Glomerular endothelial cell (primary cell): ENCODE measurements around the gene DPH1. TPM values are rescaled to one million over a fixed set of nuclear protein-coding genes. Genes with fewer than 3 reads are reported as not detected.

Source experiments
- DNase-seq: peaks from one replicate; pipeline ENCODE4 v3.0.0-alpha.2; 2011; ENCODE audit warnings: low read depth, low spot score; ENCODE audit errors: extremely low read depth
- total RNA-seq: library from RNA; depleted of rRNA; stranded (reverse); fragments of >200 nt; gene quantifications from 2 replicates; pipeline ENCODE4 v1.2.3, GENCODE V29; 2015

Gene DPH1
- total RNA-seq, 1 donor from 2014 or later, result 25.4 TPM

DNA sequence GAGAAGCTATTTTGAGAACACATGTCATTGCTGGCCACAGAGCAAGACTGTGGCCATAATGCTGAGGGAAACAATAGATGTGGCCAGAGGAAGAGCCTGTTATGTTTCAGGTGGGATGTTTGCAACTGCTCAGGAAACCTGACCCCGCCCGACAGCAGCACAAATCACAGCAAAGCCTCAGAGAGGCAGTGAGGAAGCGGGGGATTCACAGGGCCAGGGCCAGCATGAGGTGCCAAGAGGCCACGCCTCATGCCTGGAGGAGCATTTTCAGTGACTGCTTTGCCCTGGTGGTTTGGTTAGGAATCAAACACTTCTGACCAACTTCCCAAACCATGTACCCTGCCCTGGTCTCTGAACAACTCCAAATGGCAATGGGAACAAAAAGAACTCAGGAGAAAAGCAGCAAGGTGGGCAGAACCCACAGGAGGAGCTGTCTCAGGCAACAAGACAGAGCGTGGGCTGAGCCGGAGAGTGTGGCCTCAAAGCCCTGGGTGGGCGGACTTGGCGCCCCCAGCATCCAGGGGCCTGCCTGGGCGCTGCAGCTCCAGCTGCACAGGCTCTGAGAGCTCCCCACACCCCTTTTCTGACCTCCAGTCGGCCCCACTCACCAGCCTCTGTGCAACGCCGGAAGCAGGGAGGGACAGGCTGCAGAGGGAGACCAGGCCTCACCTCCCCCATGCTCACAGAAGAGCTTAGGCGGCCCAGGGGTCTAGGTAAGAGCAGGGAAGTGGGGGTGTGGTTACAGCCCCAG is 45.6 kb downstream of the DPH1 start:
- DNase-seq, result no peak

DNA sequence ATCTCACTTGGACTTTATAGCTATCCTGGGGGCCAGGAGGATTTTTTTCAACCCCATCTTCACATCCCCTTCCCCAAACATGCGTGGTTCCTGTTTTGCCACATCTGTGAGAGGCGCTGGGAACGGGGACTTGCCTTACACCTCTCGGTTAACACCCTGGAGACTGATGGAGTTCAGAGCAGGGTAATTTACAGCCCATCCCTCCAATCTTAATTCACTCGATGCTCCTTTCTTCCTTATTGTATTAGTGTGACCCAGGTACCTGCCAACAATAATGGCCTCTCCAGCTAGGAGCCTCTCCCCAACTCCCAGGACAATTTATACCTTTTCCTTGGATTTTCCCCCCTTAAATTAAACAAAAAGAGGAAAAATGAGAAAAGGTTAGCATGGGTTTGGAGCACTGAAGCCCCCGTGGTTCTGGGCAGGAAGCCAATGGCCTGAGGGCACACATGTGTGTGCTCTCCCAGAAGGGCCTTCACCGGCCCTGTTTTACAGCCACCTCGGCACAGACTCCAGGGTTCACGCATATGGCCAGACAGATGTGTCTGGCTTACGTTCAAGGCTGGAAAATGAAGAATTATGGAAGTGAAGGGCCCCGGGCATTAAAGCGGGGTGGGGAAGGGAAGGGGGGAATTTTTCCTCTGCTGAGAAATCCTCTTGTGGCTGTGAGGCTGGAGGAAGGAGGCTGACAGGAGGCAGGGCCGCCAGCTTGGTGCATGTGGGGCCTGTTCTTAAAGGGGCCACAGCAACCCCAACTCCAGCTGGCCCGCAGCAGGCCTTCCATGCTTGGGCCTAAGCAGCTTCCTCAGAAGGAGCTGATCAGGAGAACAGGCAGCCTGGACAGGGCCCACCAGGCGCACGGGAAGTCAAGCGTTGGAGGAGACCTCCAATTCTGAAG is 46.4 kb downstream of the DPH1 start:
- no peak for DNase-seq

DNA sequence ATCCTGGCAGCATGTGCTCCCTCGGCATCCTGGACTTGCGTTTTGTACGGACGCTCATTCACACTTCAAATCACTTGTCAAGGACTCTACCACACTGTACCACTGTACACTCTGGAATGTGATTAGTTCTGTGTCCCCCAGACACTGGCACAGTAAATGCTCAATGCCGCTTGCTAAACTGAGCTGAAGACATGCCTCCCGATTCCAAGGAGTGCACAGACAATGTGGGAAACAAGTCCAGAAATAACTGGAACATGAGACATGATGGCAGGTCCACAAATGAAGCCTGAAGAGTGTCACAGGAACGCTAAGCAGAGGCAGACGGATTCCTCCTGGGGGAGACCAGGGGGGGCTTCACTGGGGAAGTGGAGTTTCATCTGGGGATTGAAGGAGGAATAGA is 47.1 kb downstream of the DPH1 start:
- DNase-seq, result no peak

DNA sequence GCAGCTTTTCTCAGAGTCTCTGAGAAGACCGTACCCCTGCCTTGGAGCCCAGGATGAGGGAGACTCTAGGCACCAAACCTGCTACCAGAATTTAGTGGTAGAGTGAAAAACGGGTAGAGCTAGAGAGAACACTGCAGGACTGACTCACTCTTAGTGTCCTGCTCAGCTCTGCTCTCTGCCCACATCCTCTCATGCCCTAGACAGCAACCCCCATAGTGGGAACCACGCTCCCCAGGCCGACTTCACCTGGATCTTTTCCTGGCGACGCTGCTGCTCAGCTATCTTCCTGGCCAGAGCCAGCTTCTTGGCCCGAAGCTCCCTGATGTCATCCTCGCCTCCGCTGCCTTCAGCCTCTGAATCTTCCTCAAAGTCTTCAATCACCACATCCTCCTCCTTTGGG is 51.6 kb downstream of the DPH1 start:
- no peak for DNase-seq

DNA sequence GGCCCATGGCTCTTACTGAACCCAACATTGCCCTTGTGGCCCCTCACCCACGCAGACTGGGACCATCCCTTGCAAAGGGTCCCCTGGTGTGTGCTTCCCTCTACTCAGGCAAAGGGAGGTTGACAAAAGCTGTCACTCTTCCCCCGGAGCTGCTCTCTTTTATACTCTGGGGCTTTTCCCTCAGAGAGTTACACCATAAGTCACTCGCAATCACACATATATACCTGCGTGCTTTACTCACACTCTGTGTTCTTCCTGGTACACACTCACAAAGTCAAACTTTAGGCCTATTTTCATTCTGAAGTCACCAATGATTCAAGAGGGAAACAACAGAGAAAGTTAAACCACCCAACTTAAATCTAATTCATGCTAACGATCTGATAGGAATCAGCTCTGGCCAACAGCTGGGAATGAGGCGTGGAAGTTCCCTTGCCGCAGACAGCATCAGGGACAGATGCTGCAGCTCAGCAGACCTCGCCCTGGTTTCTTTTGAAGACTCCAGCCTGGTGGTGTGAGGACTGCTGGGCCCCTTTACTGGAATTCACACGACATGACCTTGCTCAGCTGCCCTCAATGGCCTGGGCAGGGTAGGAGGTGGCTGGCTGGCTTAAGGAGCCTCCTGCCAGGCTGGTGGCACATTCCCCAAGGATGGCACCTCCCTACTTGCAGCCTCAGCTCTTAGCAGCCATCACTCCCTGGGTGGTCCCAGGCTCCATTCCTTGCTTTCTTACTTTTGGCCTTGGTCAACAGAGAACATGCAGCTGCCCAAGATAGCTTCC is 52.2 kb downstream of the DPH1 start:
- no peak for DNase-seq

DNA sequence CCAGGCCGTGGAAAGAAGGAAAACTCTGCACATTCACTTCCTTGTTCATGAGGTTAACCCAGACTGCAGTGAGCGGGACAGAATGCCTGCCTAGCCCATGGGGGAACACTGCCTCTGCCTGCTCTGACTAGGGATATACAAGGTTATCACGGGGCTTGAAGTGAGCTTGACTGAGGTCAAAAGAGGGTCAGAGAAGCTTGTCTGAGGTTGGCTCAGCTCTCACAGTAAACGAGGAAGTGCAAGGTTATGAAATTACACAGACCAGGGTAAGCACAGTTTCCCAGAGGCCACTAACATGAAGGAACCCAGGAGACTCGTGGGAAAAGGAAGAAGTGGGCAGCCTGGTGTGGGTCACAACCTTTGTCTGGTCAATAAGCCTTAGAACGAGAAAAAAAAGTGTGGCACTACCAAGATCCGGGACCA is 53.7 kb downstream of the DPH1 start:
- DNase-seq, result no peak

DNA sequence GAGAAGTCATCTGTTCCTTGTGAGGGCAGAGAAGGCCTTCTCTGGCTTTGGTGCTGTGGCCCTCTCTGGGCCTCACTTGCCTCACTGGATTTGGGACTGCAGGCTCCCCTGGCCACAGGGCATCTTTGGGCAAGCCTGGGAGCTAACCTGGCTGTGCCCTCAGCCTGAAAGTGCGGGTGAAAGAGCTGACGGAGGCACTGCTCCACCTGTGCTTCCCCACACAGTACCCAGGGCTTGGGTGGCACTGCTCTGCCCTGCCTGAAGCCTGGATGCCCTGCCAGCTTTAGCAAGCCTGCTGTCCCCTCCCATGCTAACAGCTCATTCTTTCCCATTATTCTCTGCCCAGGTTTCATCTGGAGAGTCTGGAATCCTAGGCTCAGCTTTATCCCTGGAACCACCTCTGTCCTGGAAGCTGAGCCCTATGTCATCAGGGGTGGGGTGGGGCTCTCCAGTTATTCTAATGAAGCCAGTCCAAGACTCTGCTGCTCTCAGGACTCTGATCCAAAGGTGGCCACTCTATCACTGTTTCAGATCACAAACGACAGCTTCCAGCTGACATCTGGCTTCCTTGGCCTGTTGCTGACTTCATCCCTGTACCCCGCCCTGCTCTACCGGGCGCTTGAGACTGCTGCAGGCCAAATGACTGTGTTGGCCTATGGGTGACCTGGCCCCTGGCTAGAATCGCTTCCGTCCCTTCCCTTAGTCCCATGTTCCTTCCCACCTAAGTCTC is 54.2 kb downstream of the DPH1 start:
- no peak for DNase-seq

DNA sequence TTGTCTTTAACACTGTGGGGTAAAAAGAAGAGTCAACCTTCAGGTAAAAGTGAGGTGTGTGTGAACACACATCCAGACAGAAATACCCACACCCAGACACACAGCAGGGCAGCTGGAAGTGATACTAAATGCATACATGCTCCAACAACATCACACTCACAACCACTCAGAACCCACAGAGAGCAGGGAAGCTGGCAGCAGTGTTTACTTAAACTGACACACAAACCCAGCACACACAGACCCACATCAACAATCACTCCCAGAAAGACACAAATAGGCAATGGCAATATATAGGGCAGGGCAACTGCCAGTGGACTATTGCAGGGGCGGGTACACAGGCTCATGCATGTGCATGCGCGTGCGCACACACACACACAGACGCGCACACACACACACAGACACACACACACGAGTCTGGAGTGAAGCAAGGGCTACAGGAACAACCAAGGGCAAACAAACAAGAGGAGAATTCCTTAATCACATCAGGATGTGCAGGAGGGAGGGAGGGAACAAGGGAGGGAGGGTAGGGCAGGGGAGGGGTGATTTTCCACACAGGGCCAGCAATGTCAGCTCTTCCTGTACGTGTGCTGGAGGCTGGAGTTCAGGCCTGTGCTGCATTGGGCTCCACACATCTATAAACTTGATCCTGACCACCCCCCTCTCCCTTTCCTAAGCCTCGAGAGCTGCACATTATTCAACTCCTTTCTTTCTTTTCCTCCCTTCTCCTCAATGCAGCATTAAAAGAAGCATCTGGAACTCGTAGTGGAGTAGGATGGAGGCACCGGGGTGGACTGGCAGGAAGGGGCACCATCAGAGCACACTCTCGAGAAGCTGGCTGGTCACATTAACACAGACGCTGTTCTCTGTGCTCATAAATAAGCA is 55.1 kb downstream of the DPH1 start:
- DNase-seq, result no peak

DNA sequence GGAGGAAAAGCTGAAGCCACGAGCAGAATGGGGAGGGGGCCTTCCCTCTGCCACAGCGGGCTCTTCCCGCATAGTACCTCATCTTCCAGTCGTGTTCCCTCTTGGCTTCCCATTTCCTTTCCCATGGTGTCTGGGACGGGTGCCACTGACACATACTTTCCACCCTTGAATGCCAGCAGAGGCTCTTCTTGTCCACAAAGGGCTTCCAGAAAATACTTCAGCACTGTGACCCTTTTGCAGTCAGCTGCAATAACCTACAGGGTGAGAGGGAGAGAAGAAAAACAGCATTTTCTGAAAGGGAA is 55.6 kb downstream of the DPH1 start:
- no peak for DNase-seq

DNA sequence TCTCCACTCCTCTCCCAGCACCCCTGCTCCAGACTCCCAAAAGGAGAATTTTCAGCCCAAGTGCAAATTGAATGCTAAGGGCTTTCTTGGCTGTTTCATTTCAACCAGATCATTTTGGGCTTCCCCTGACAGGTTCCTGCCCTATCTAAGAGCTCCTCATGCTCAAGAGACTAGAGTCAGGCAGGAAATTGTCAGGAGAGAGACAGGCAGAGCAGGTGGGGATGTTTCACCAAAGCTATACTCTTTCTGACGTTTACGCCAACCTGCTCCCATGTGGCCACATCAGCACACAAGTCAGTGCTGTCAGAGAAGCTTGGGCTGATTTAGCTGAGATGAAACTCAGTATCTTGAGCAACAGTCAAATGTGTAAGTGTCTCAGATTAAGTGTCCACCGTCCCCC is 56.4 kb downstream of the DPH1 start:
- no peak for DNase-seq

DNA sequence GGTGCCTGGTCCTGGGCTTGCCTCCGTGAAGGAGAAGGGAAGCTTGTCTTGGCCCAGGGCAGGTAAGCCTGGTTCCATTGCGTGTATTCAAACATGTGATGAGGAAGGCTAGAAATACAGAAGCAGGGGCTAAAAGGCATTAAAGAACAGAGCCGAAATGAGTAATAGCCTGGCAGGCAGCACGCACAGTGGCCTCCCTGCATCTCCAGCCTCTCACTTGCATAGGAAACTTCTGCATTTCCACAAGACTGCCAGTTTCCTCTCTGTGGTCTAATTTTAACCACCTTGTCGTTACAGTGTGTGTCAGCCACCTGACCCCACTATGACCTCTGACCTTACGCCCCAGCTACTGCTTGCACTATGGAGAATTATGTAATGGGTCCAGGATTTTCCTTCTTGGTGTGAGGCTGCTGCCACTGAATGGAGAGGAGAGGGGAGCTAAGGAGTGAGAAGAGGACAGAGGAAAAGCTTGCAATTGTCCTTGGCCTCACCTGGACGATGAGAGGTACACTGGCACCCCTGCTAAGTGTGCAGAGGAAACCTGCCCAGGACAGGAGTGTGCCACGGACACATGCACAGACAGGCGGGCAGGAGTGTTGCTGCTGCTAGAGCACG is 57.8 kb downstream of the DPH1 start:
- DNase-seq, result no peak

DNA sequence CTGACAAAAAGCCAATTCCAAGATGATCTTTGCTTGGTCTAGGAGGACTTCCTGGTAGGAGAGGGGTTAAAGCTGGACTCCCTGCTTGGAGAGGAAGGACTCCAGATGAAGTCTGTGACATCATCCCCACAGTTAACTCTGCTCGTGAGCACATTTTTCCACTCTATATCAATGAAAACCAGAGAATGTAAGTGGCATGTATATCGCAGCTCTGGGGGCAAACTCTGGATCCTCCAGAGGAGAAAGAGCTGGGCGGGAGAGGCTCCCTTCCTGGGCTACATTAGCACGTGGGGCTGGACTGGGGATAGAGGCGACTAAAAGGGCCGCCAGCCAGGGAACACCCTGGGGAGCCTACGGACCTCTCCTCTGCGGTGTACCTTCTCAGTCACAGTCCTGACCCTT is 59.1 kb downstream of the DPH1 start:
- no peak for DNase-seq

DNA sequence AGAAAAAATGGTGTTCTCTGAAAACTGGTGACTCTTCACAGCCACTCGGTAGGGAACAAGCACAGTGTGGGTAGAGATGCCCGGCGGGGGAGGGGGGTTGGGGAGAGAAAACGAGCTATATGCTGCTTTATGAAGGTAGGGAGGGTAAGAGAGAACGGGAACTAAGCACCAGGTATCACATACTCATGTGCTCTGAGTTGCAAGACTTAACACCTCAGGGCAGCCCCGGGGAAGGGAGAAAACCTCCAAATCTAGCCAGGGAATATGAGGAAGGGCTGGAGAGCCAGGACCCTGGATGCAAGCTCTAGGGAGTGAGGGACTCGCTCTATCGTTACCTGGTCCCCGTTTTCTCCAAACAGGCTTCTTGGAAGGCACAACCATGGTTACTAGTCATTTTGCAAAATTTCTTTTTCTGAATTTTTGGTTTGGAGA is 60.3 kb downstream of the DPH1 start:
- no peak for DNase-seq

DNA sequence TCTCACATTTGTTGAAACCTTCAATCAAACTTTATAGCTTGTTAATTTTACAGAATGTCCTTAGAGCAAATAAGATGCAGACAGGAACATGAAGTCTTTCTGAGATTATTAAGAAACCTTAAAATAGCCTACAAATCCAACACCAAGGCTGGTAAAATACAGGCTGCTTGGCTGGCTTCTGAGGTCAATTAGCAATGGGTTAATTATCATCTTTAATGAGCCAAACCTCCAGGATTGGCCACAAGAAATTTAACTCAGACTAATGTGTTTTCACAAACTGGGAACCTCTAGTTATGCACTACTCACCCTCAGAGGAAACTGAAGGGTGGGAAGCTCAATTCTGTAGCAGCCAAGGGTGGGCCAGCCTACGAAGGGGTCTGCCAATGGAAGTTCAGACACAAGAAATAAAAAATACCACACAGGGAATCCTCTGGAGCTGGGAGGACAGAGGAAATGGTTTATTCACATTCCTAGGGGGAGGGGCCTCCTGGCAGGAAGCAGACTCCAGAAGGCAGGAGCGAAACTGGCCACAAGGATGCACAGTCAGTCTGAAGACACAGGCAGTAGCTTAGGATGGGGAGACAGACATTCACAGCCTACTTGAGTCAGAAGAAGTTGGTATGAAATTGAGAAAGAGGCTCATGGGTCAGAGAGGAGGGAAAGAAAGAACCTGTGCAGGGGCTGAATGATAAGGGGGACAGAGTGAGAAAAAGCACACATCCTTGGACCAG is 61.0 kb downstream of the DPH1 start:
- no peak for DNase-seq

DNA sequence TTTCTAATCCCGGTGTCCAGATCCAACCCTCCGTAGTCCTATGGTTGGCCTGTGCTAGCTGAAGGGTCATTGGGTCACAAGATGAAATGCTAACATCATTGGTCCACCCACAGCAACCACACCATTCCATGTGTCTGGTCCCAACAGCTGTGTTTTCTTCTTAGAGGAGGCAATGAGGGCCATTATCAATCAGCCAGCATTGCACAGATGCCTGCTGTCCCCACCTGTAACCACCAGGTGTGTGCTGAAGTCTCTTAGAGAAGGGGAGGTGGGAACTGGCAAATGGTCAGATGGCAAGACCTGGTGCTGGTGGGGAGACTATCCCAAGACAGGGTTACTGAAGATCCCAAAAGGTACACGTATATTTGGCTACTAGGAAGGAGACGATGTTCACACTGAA is 62.3 kb downstream of the DPH1 start:
- no peak for DNase-seq

DNA sequence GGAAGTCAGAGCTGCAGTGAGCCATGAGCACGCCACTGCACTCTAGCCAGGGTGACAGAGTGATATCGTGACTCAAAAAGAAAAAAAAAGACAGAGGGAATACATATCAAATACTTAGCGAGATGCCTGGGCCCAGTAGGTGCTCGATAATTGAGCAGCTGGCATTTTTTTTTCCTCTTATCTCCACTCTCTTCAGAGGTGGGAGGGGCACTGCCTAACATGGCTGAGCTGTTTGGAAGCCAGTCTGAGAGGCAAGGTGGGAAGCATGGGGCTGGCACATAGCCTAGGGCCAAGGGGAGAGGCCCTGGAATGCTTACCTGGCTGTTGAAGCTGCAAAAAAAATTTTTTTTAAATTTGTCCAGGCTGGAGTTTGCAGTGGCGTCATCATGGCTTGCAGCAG is 63.4 kb downstream of the DPH1 start:
- DNase-seq, result no peak
